Fibroblast of skin of right quadriceps (primary cell): ENCODE results near the gene PPIP5K1.

Experiments used
- DNase-seq: peaks from one replicate; pipeline ENCODE4 v3.0.0-alpha.2; 2013

PPIP5K1 gene

GRCh38 chr15:43544266-43544665, 45.7 kb downstream of the PPIP5K1 start:
- no peak for DNase-seq

GRCh38 chr15:43541785-43542184, 48.2 kb downstream of the PPIP5K1 start:
- DNase-seq, result no peak

GRCh38 chr15:43538091-43538490, 51.9 kb downstream of the PPIP5K1 start:
- DNase-seq, result no peak

- DNase-seq, result no peak
Measured at GRCh38 chr15:43534897-43535296, 55.1 kb downstream of the PPIP5K1 start.

GRCh38 chr15:43532826-43533225, 57.2 kb downstream of the PPIP5K1 start:
- peak; percentile 36 for DNase-seq

GRCh38 chr15:43531018-43531670, 58.9 kb downstream of the PPIP5K1 start:
- DNase-seq, result no peak

- DNase-seq, result no peak
Measured at GRCh38 chr15:43529587-43530345, 60.2 kb downstream of the PPIP5K1 start.

GRCh38 chr15:43529141-43529540, 60.9 kb downstream of the PPIP5K1 start:
- DNase-seq, result no peak

- DNase-seq, result no peak
Measured at GRCh38 chr15:43528542-43529007, 61.4 kb downstream of the PPIP5K1 start.

GRCh38 chr15:43527802-43528541, 62.0 kb downstream of the PPIP5K1 start:
- DNase-seq, result no peak

- DNase-seq, result no peak
Measured at GRCh38 chr15:43527016-43527801, 62.8 kb downstream of the PPIP5K1 start.

- DNase-seq, result no peak
Measured at GRCh38 chr15:43526261-43526930, 63.6 kb downstream of the PPIP5K1 start.

GRCh38 chr15:43525131-43525530, 64.9 kb downstream of the PPIP5K1 start:
- DNase-seq, result no peak

GRCh38 chr15:43524254-43524845, 65.7 kb downstream of the PPIP5K1 start:
- no peak for DNase-seq

- no peak for DNase-seq
Measured at GRCh38 chr15:43523646-43524045, 66.4 kb downstream of the PPIP5K1 start.

- no peak for DNase-seq
Measured at GRCh38 chr15:43522247-43522646, 67.8 kb downstream of the PPIP5K1 start.

GRCh38 chr15:43521419-43521818, 68.6 kb downstream of the PPIP5K1 start:
- no peak for DNase-seq

- DNase-seq, result no peak
Measured at GRCh38 chr15:43520138-43520537, 69.9 kb downstream of the PPIP5K1 start.

- DNase-seq, result no peak
Measured at GRCh38 chr15:43519196-43519595, 70.8 kb downstream of the PPIP5K1 start.

GRCh38 chr15:43518197-43518761, 71.7 kb downstream of the PPIP5K1 start:
- peak; percentile 82 for DNase-seq
